ENCODE measurements around the gene TANGO6.
"Not testable (repeated sequence)": the region's sequence is repeated elsewhere in the genome, so short reads cannot be mapped to it uniquely, and the experiment has no call there.

Gene TANGO6

DNA sequence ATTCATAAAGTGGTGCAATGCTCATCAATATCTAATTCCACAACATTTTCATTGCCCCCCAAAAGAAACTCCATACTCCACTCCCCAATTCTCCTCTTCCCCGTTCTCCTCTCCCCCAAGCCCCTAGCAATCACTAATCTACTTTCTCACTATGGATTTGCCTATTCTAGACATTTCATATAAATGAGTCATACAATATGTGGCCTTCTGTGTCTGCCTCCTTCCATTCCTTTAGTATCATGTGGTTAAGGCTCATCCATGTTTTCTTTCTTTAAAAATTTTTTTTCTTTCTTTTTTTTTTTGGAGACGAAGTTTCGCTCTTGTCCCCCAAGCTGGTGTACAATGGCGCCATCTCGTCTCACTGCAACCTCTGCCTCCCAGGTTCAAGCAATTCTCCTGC is 205.8 kb downstream of the TANGO6 start:
- no peaks in the 10 kb centered on the region for H3K36me3 ChIP-seq (ENCODE audit: insufficient read depth, low read depth, low read length)
- no peak overlapping the region for H3K4me3 ChIP-seq (ENCODE audit: low read length)
- H3K4me1 ChIP-seq (ENCODE audit: insufficient read depth, low read length): no peaks in the 10 kb centered on the region
- no peaks in the 10 kb centered on the region for H3K27me3 ChIP-seq (ENCODE audit: insufficient read depth, low read length)
- H3K9ac ChIP-seq (ENCODE audit: low read depth, low read length): no peak overlapping the region
- H3K27ac ChIP-seq (ENCODE audit: low read length): no peak overlapping the region
- H3K9me3 ChIP-seq (ENCODE audit: insufficient read depth, low read depth, low read length): no peaks in the 10 kb centered on the region

- Histone ChIP-seq H3K4me1 (ENCODE audit: insufficient read depth, low read length) (no peaks in the 10 kb centered on the region), H3K27me3 (ENCODE audit: insufficient read depth, low read length) (no peaks in the 10 kb centered on the region), H3K36me3 (ENCODE audit: insufficient read depth, low read depth, low read length) (no peaks in the 10 kb centered on the region), H3K4me3 (ENCODE audit: low read length) (no peak overlapping the region), H3K27ac (ENCODE audit: low read length) (no peak overlapping the region), H3K9me3 (ENCODE audit: insufficient read depth, low read depth, low read length) (no peaks in the 10 kb centered on the region), H3K9ac (ENCODE audit: low read depth, low read length) (no peak overlapping the region)
Observed at GRCh38 chr16:69049603-69050375, 206.5 kb downstream of the TANGO6 start.

DNA sequence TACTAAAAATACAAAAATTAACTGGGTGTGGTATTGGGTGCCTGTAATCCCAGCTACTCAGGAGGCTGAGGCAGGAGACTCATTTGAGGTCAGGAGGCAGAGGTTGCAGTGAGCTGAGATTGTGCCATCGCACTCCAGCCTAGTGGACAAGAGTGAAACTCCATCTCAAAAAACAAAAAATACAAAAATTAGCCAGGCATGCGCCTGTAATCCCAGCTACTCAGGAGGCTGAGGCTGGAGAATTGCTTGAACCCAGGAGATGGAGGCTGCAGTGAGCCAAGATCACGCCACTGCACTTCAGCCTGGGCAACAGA is 208.1 kb downstream of the TANGO6 start:
- H3K36me3 ChIP-seq (ENCODE audit: insufficient read depth, low read depth, low read length); H3K27me3 ChIP-seq (ENCODE audit: insufficient read depth, low read length); H3K4me1 ChIP-seq (ENCODE audit: insufficient read depth, low read length); H3K9ac ChIP-seq (ENCODE audit: low read depth, low read length); H3K9me3 ChIP-seq (ENCODE audit: insufficient read depth, low read depth, low read length); H3K27ac ChIP-seq (ENCODE audit: low read length); H3K4me3 ChIP-seq (ENCODE audit: low read length): not testable (repeated sequence)

DNA sequence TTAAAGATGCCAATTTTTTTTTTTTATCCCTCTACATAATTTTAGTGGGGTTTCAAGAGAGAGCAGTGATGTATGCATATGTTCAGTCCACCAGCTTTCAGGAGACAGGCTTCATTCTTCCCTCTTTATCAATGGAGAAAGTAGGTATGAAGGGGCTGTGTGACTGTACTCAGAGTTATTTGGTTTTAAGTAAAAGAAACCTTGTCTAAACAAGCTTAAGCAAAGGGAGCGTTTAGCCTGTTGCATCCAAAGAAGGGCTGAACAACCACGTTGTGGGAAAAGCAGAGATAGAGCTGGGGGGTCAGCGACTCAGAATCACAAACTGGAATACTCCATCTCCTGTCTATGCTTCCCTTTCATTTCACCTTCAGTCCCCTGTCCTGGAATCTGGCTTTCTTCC is 211.7 kb downstream of the TANGO6 start:
- Histone ChIP-seq H3K27ac (ENCODE audit: low read length) (no peak overlapping the region), H3K4me1 (ENCODE audit: insufficient read depth, low read length) (peaks cover 6% of the 10 kb centered on the region; the same call in 1 of the 2 replicates), H3K9ac (ENCODE audit: low read depth, low read length) (no peak overlapping the region), H3K4me3 (ENCODE audit: low read length) (no peak overlapping the region), H3K36me3 (ENCODE audit: insufficient read depth, low read depth, low read length) (no peaks in the 10 kb centered on the region), H3K27me3 (ENCODE audit: insufficient read depth, low read length) (no peaks in the 10 kb centered on the region), H3K9me3 (ENCODE audit: insufficient read depth, low read depth, low read length) (no peaks in the 10 kb centered on the region)

- Histone ChIP-seq H3K27me3 (ENCODE audit: insufficient read depth, low read length) (no peaks in the 10 kb centered on the region), H3K4me3 (ENCODE audit: low read length) (no peak overlapping the region), H3K4me1 (ENCODE audit: insufficient read depth, low read length) (peaks cover 6% of the 10 kb centered on the region; the same call in 1 of the 2 replicates), H3K9me3 (ENCODE audit: insufficient read depth, low read depth, low read length) (no peaks in the 10 kb centered on the region), H3K9ac (ENCODE audit: low read depth, low read length) (no peak overlapping the region), H3K27ac (ENCODE audit: low read length) (no peak overlapping the region), H3K36me3 (ENCODE audit: insufficient read depth, low read depth, low read length) (no peaks in the 10 kb centered on the region)
Observed at GRCh38 chr16:69055980-69056379, 212.6 kb downstream of the TANGO6 start.

- no peaks in the 10 kb centered on the region for H3K9me3 ChIP-seq (ENCODE audit: insufficient read depth, low read depth, low read length)
- no peak overlapping the region for H3K9ac ChIP-seq (ENCODE audit: low read depth, low read length)
- H3K4me1 ChIP-seq (ENCODE audit: insufficient read depth, low read length): peaks cover 6% of the 10 kb centered on the region; the same call in 1 of the 2 replicates
- H3K36me3 ChIP-seq (ENCODE audit: insufficient read depth, low read depth, low read length): no peaks in the 10 kb centered on the region
- no peak overlapping the region for H3K4me3 ChIP-seq (ENCODE audit: low read length)
- H3K27ac ChIP-seq (ENCODE audit: low read length): no peak overlapping the region
- no peaks in the 10 kb centered on the region for H3K27me3 ChIP-seq (ENCODE audit: insufficient read depth, low read length)
Observed at GRCh38 chr16:69056421-69056820, 213.1 kb downstream of the TANGO6 start.

DNA sequence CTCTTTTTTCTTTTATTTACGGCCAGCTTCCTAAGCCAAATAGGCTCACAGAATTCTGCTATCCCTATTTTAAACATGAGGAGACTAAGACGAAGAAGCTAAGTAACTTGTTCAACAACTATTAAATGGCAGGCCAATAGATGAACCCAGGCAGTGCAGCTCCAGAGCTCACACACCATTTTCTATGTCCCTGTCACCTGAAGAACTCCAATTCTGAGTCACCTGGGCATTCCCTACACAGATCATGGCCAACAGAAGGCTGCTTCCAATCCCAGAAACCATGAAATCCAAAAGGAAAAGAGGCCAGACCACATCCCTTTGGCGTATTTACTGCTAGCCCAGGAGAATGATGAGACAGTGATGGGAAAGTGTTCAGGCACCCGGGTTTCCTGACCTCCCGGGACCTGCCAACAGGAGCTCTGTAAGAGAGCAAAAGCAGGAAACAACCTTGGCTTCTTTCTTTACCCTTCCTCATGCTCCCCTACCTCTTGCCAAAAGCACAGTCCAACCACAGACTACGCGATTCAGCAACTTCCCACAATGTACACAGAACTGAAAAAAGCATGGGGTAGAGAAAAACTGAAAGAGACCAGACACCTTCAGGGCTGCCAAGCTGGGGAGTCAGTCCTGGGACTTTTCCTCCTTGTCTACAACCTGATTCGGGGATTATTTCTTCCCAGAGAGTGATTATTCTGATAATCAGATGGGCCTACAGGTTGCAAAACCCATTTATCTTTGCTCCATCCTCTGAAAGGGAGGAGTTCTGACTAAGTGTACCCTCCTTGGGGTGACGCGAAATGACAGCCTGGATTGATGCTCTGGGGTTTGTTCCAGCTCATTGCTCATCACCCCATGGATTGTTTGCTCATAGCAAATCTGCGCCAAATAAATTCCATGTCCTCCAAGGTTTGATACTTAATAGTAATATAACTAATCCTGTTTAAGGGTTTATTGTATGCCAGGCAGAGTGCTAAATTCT is 214.4 kb downstream of the TANGO6 start:
- Histone ChIP-seq H3K36me3 (ENCODE audit: insufficient read depth, low read depth, low read length) (no peaks in the 10 kb centered on the region), H3K9ac (ENCODE audit: low read depth, low read length) (no peak overlapping the region), H3K4me1 (ENCODE audit: insufficient read depth, low read length) (peaks cover 6% of the 10 kb centered on the region; the same call in 1 of the 2 replicates), H3K27ac (ENCODE audit: low read length) (no peak overlapping the region), H3K27me3 (ENCODE audit: insufficient read depth, low read length) (no peaks in the 10 kb centered on the region), H3K4me3 (ENCODE audit: low read length) (no peak overlapping the region), H3K9me3 (ENCODE audit: insufficient read depth, low read depth, low read length) (no peaks in the 10 kb centered on the region)

GRCh38 chr16:69063491-69063890 is 220.2 kb downstream of the TANGO6 start:
- H3K9ac ChIP-seq (ENCODE audit: low read depth, low read length); H3K9me3 ChIP-seq (ENCODE audit: insufficient read depth, low read depth, low read length); H3K27me3 ChIP-seq (ENCODE audit: insufficient read depth, low read length); H3K36me3 ChIP-seq (ENCODE audit: insufficient read depth, low read depth, low read length); H3K27ac ChIP-seq (ENCODE audit: low read length); H3K4me3 ChIP-seq (ENCODE audit: low read length): not testable (repeated sequence)
- peaks cover 15% of the 10 kb centered on the region for H3K4me1 ChIP-seq (ENCODE audit: insufficient read depth, low read length)

DNA sequence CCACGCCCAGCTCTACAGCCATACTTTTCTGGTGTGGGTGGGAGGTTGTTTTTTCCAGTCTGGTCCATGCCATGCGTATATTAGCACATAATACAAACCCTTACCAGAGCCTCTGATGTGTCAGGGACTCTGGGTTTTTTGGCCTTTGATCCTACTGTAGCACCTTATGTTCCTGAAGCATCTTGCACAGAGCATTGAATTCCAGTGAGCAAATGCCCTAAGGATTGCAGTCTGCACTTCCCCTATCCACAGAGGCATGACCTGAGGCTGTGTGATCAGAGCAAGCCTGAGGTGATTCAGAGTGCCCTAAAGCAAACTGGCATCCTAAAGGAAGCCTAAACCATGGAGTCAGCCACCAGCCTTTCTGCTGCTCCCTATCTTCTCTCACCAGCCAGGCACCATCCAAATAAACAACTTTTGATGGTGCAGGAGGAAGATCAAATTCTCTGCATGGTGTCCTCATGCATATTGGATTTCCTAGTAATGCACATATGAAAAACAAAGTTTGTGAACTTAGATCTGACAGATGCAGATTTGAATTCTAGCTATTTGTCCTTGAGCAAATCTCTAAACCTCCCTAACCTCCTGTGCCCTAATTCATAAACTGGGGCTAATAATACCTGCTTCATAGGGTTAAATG is 220.9 kb downstream of the TANGO6 start:
- H3K27ac ChIP-seq (ENCODE audit: low read length): no peak overlapping the region
- no peak overlapping the region for H3K4me3 ChIP-seq (ENCODE audit: low read length)
- H3K36me3 ChIP-seq (ENCODE audit: insufficient read depth, low read depth, low read length): no peaks in the 10 kb centered on the region
- no peaks in the 10 kb centered on the region for H3K9me3 ChIP-seq (ENCODE audit: insufficient read depth, low read depth, low read length)
- H3K27me3 ChIP-seq (ENCODE audit: insufficient read depth, low read length): no peaks in the 10 kb centered on the region
- no peak overlapping the region; the same call in 1 of the 2 replicates for H3K9ac ChIP-seq (ENCODE audit: low read depth, low read length)
- peaks cover 15% of the 10 kb centered on the region for H3K4me1 ChIP-seq (ENCODE audit: insufficient read depth, low read length)

DNA sequence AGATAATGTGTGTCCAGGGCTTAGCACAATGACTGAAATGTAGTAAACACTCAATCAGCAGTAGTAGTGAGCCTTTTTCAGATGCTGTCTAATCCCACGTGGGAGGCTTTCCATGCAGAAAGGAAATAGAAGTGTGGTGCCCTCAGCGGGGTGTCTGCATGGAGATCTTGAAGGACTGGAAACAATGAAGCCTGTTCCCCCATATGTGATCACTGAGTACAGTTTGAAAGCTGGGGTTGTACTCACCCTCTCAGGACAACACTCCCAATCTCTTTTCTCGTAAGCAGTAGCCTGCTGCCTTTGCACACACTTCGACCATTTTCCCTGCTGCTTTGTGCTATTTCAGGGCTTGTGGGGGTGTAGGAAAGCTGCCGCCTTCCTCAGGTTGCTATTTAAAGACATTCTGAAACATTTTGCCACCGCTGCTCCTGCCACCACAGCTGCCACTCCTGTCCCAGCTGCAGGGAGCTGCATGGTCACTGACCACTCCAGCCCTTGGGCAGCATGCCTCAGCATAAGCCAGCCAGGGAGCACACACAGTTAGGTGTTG is 221.5 kb downstream of the TANGO6 start:
- H3K9ac ChIP-seq (ENCODE audit: low read depth, low read length): no peak overlapping the region; the same call in 1 of the 2 replicates
- H3K4me3 ChIP-seq (ENCODE audit: low read length): no peak overlapping the region
- H3K4me1 ChIP-seq (ENCODE audit: insufficient read depth, low read length): peaks cover 15% of the 10 kb centered on the region
- H3K27me3 ChIP-seq (ENCODE audit: insufficient read depth, low read length): no peaks in the 10 kb centered on the region
- no peak overlapping the region for H3K27ac ChIP-seq (ENCODE audit: low read length)
- no peaks in the 10 kb centered on the region for H3K9me3 ChIP-seq (ENCODE audit: insufficient read depth, low read depth, low read length)
- no peaks in the 10 kb centered on the region for H3K36me3 ChIP-seq (ENCODE audit: insufficient read depth, low read depth, low read length)

DNA sequence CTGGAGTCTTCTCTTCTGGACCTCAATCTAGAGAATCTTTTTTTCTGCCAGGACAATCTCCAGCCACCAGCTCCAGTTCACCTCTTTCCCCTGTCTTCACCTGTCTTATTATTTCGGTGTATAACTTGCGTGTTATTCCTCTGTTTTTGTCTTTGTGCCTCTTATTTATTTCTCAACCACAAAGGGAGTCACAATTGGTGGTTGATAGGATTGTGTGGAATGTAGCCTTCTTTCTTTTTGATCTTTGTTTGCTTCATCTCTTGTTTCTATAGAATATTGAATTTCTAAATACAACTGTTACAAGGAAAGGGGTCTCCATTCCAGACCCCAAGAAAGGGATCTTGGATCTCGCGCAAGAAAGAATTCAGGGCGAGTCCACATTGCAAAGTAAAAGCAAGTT is 226.2 kb downstream of the TANGO6 start:
- peaks cover 42% of the 10 kb centered on the region for H3K4me1 ChIP-seq (ENCODE audit: insufficient read depth, low read length)
- H3K9me3 ChIP-seq (ENCODE audit: insufficient read depth, low read depth, low read length): no peaks in the 10 kb centered on the region

More for the DNA sequence above, 226.2 kb downstream of the TANGO6 start:
- H3K36me3 ChIP-seq (ENCODE audit: insufficient read depth, low read depth, low read length): no peaks in the 10 kb centered on the region
- no peak overlapping the region for H3K4me3 ChIP-seq (ENCODE audit: low read length)
- H3K27ac ChIP-seq (ENCODE audit: low read length): no peak overlapping the region
- no peaks in the 10 kb centered on the region for H3K27me3 ChIP-seq (ENCODE audit: insufficient read depth, low read length)
- H3K9ac ChIP-seq (ENCODE audit: low read depth, low read length): no peak overlapping the region

Data from iPS-20b (cell line).